Lower leg skin (tissue), 3 donors: Measurements from ENCODE around the gene NMT2.

Experiments
- CTCF ChIP-seq, 3 donors: fragments of 450-650 bp; IDR thresholded peaks; one replicate each; pipeline ENCODE4 v1.5.1; 2016; ENCODE audit warnings: antibody characterized with exemption in 3 of 3, mild to moderate bottlenecking in 3 of 3, moderate library complexity in 2 of 3
- POLR2A ChIP-seq, 2 donors: fragments of 450-650 bp; IDR thresholded peaks; one replicate each; pipeline ENCODE4 v1.6.1; 2016 to 2017; ENCODE audit warnings: antibody characterized with exemption in 2 of 2, mild to moderate bottlenecking in 1 of 2, moderate library complexity in 1 of 2

GRCh38 chr10:15183689-15184481, 15.4 kb upstream of the NMT2 start:
- TF ChIP-seq CTCF (IDR thresholded peaks at IDR 0.05) (no peak), POLR2A (IDR thresholded peaks at IDR 0.05) (no peak)
